HepG2 (cell line): ENCODE measurements around the gene DYSF. TPM values are rescaled to one million over a fixed set of nuclear protein-coding genes. Genes with fewer than 3 reads are reported as not detected.

ENCODE experiments used
- ATAC-seq: fragments of 200-7000 bp; cut with Tn5 transposase; 3 replicates; pipeline ENCODE4 v1.9.1; 2020; ENCODE audit warnings: mild to moderate bottlenecking, moderate library complexity
- BruUV-seq: library from RNA; stranded (reverse); fragments of 400-500 nt; replicated peaks from 2 replicates; lab custom pipeline; 2021; lab: Mats Ljungman, UMichigan
- CTCF ChIA-PET: fragments of 300-600 bp; formaldehyde crosslinking; extraction: SDS; loops from one replicate; lab custom pipeline; 2021; ENCODE audit warnings: low total read pairs, inconsistent platforms, low intra/inter-chr PET ratio; lab: Yijun Ruan, JAX
- POLR2A ChIA-PET: fragments of 350-600 bp; sonication (Branson Sonifier 250); formaldehyde crosslinking; loops from one replicate; lab custom pipeline; 2020; ENCODE audit warnings: antibody characterized with exemption, inconsistent platforms; lab: Yijun Ruan, JAX
- DNase-seq: peaks from one replicate; pipeline ENCODE4 v3.0.0-alpha.2; 2015; ENCODE audit warnings: low spot score
- FAIRE-seq: peaks from 3 replicates; lab custom pipeline; 2011; peaks lifted over from hg19 to GRCh38; lab: Jason Lieb, UNC
- H2AFZ ChIP-seq: one replicate; pipeline ENCODE4 v1.6.1; 2011; ENCODE audit warnings: low read length, inconsistent platforms
- H3K27ac ChIP-seq: fragments of 300-600 bp; 3 replicates; pipeline ENCODE4 v1.8.0; 2011; ENCODE audit warnings: mixed run types, mild to moderate bottlenecking, mixed read lengths, low read length, inconsistent platforms; ENCODE audit not compliant: insufficient read depth; ENCODE audit errors: extremely low read length
- H3K27me3 ChIP-seq, 2 experiments: fragments of 200-600 bp in 1 of 2; 2 replicates in 1 of 2; 3 replicates in 1 of 2; pipeline versions ENCODE4 v1.6.0 to v1.8.0; 2011; ENCODE audit warnings: low read length in 2 of 2, mild to moderate bottlenecking in 2 of 2, moderate library complexity in 2 of 2, inconsistent platforms in 1 of 2; ENCODE audit not compliant: insufficient read depth in 2 of 2, control insufficient read depth in 1 of 2
- H3K36me3 ChIP-seq, 2 experiments: fragments of 200-600 bp in 1 of 2; replicated peaks in 1 of 2; 2 replicates in 1 of 2; 3 replicates in 1 of 2; pipeline versions ENCODE4 v1.5.1 to v1.8.0; 2011; ENCODE audit warnings: low read length in 2 of 2, inconsistent platforms in 1 of 2; ENCODE audit not compliant: insufficient read depth in 2 of 2, control insufficient read depth in 1 of 2
- H3K4me1 ChIP-seq: 2 replicates; pipeline ENCODE4 v1.5.1; 2012; ENCODE audit warnings: low read length, inconsistent platforms; ENCODE audit not compliant: insufficient read depth
- H3K4me2 ChIP-seq: 2 replicates; pipeline ENCODE4 v1.6.0; 2011; ENCODE audit warnings: low read depth, low read length, inconsistent platforms
- H3K4me3 ChIP-seq, 3 experiments: fragments of 200-600 bp in 1 of 3; sonication (generic), shearing (Covaris generic) in 1 of 3; replicated peaks in 1 of 3; 2 replicates each; pipeline ENCODE4 v1.5.1; 2011 to 2016; ENCODE audit warnings: low read length in 3 of 3, inconsistent platforms in 2 of 3, low read depth in 2 of 3, mild to moderate bottlenecking in 2 of 3, control low read depth in 1 of 3, mixed read lengths in 1 of 3; ENCODE audit not compliant: insufficient read depth in 1 of 3
- H3K79me2 ChIP-seq: one replicate; pipeline ENCODE4 v1.6.1; 2011; ENCODE audit warnings: low read length, inconsistent platforms; ENCODE audit not compliant: insufficient read depth
- H3K9ac ChIP-seq: 2 replicates; pipeline ENCODE4 v1.6.0; 2011; ENCODE audit warnings: mild to moderate bottlenecking, low read depth, low read length, inconsistent platforms; ENCODE audit not compliant: insufficient read depth
- H3K9me3 ChIP-seq: 2 replicates; pipeline ENCODE4 v1.5.1; 2012; ENCODE audit warnings: mild to moderate bottlenecking, low read length
- H4K20me1 ChIP-seq: 2 replicates; pipeline ENCODE4 v1.6.0; 2011; ENCODE audit warnings: inconsistent platforms, mild to moderate bottlenecking, low read length, moderate library complexity; ENCODE audit not compliant: insufficient read depth
- FOXO4 ChIP-seq: sonication (generic); formaldehyde crosslinking; conservative IDR thresholded peaks from 2 replicates; pipeline ENCODE4 v1.8.1; 2023; ENCODE audit warnings: missing genetic modification reagents
- JUND ChIP-seq: sonication (generic); formaldehyde crosslinking; IDR thresholded peaks from 2 replicates; pipeline ENCODE4 v1.8.0; 2022; ENCODE audit warnings: mild to moderate bottlenecking, missing genetic modification reagents
- PTBP1 ChIP-seq: fragments of 200-400 bp; formaldehyde crosslinking; IDR thresholded peaks from 2 replicates; pipeline ENCODE4 v1.6.1; 2018; ENCODE audit warnings: low read length, low read depth; ENCODE audit not compliant: poor library complexity, severe bottlenecking
- SRY ChIP-seq: sonication (generic); formaldehyde crosslinking; IDR thresholded peaks from 2 replicates; pipeline ENCODE4 v1.8.0; 2022; ENCODE audit warnings: mild to moderate bottlenecking, missing genetic modification reagents
- THAP9 ChIP-seq: sonication (generic); formaldehyde crosslinking; IDR thresholded peaks from 2 replicates; pipeline ENCODE4; 2020; ENCODE audit warnings: missing genetic modification reagents, mild to moderate bottlenecking, borderline replicate concordance
- ZBTB33 ChIP-seq: sonication (generic); formaldehyde crosslinking; IDR thresholded peaks from 2 replicates; pipeline ENCODE4 v1.4.0; 2020; ENCODE audit warnings: missing genetic modification reagents
- ZFAT ChIP-seq: sonication (generic); formaldehyde crosslinking; conservative IDR thresholded peaks from 2 replicates; pipeline ENCODE4 v1.8.1; 2023; ENCODE audit warnings: missing genetic modification reagents, inconsistent platforms
- ZNF18 ChIP-seq: sonication (generic); formaldehyde crosslinking; IDR thresholded peaks from 2 replicates; pipeline ENCODE4 v1.8.0; 2022; ENCODE audit warnings: mild to moderate bottlenecking, missing genetic modification reagents; ENCODE audit not compliant: insufficient replicate concordance
- ZNF292 ChIP-seq: sonication (generic); formaldehyde crosslinking; IDR thresholded peaks from 2 replicates; pipeline ENCODE4 v1.8.1; 2022; ENCODE audit warnings: mild to moderate bottlenecking, low read depth, missing genetic modification reagents, borderline replicate concordance
- ZNF414 ChIP-seq: sonication (generic); formaldehyde crosslinking; IDR thresholded peaks from 2 replicates; pipeline ENCODE4 v1.5.0; 2020; ENCODE audit warnings: missing genetic modification reagents
- ZNF484 ChIP-seq: sonication (generic); formaldehyde crosslinking; IDR thresholded peaks from 2 replicates; pipeline ENCODE4 v1.5.1; 2020; ENCODE audit warnings: mild to moderate bottlenecking, low read depth, missing genetic modification reagents, borderline replicate concordance
- ZNF543 ChIP-seq: sonication (generic); formaldehyde crosslinking; IDR thresholded peaks from 2 replicates; pipeline ENCODE4 v1.4.0; 2020; ENCODE audit warnings: mild to moderate bottlenecking, missing genetic modification reagents
- ZNF703 ChIP-seq: sonication (generic); formaldehyde crosslinking; IDR thresholded peaks from 2 replicates; pipeline ENCODE4 v1.5.1; 2020; ENCODE audit warnings: missing genetic modification reagents, mild to moderate bottlenecking, moderate library complexity, borderline replicate concordance
- ZNF724P ChIP-seq: sonication (generic); formaldehyde crosslinking; IDR thresholded peaks from 2 replicates; pipeline ENCODE4 v1.8.0; 2022; ENCODE audit warnings: missing genetic modification reagents, borderline replicate concordance
- ZNF781 ChIP-seq: sonication (generic); formaldehyde crosslinking; IDR thresholded peaks from 2 replicates; pipeline ENCODE4 v1.5.1; 2020; ENCODE audit warnings: borderline replicate concordance, mild to moderate bottlenecking, missing genetic modification reagents; ENCODE audit errors: not compliant biosample characterization
- WGBS: methylation state at CpG from one replicate; pipeline ENCODE4 v1.1.6; 2017; ENCODE audit warnings: low lambda C conversion rate; 5-methylcytosine and 5-hydroxymethylcytosine counted together
- in situ Hi-C: cut with HindIII; loops from 2 replicates; pipeline ENCODE4 v1.10.0; 2017; ENCODE audit warnings: low pct_unique_long_range_greater_than_20kb; ENCODE audit not compliant: extremely low pct_ligation_motif_present
- intact Hi-C: fragments of 100-400 bp; cut with micrococcal nuclease; formaldehyde crosslinking; loops from one replicate; pipeline ENCODE4 v1.10.0; 2022; ENCODE audit not compliant: unreplicated experiment
- polyA plus RNA-seq, 8 experiments: library from polyadenylated mRNA; depleted of rRNA in 3 of 8; stranded (reverse) in 7 of 8; unstranded in 1 of 8; fragments of >200 nt; fragmentation: Illumina TruSeq in 4 of 8; extraction: Trizol in 4 of 8; gene quantifications; 2 replicates each; pipeline versions ENCODE4 v1.2.1 to v1.2.3, GENCODE V29; 2011 to 2016; ENCODE audit warnings: low read depth in 4 of 8, missing spikeins in 1 of 8, mixed read lengths in 1 of 8; ENCODE audit not compliant: insufficient read depth in 1 of 8
- total RNA-seq, 5 experiments: library from RNA; depleted of rRNA; stranded (reverse); fragments of >200 nt; fragmentation: Illumina TruSeq; extraction: Trizol; gene quantifications; 2 replicates each; pipeline ENCODE4 v1.2.3, GENCODE V29; 2016; ENCODE audit warnings: low read depth in 1 of 5

DYSF gene
- total and polyA plus RNA-seq, 2 of the 13 experiments (the other 11 are each of a cell fraction or from before 2014, with no cell fraction given), result 0.15 to 2.4 TPM

GRCh38 chr2:71570951-71571460, 117.6 kb downstream of the DYSF start:
- in situ Hi-C loops, result no loop called here
- CTCF ChIA-PET, result no interaction called here
- H4K20me1 ChIP-seq, result no peaks in the 10 kb centered on the region
- no peak overlapping the region for H3K4me3 ChIP-seq
- H3K9me3 ChIP-seq, result 0 out of 2 replicates have a peak, but pooled peaks cover 7% of the 10 kb centered on the region
- 85% methylated on average over 2 of the region's 2 CpGs for WGBS
- H3K36me3 ChIP-seq, result peaks cover 0 to 3% of the 10 kb centered on the region in 2 experiments; a peak in 1 of 5 replicates
- DNase-seq, result no peak
- intact Hi-C loops, result no loop called here
- H3K27ac ChIP-seq, result no peak overlapping the region
- H2AFZ ChIP-seq, result no peak overlapping the region
- BruUV-seq, result no TSS peak
- ATAC-seq, result no peak
- H3K4me1 ChIP-seq, result no peaks in the 10 kb centered on the region
- no peaks in the 10 kb centered on the region for H3K27me3 ChIP-seq
- POLR2A ChIA-PET, result no interaction called here
- peak; percentile 34 for FAIRE-seq
- H3K9ac ChIP-seq, result no peak overlapping the region
- no peak overlapping the region for H3K4me2 ChIP-seq
- H3K79me2 ChIP-seq, result no peaks in the 10 kb centered on the region
- no peak for TF ChIP-seq JUND (CRISPR knock-in tag)
- no peak for TF ChIP-seq ZNF414 (CRISPR knock-in tag)
- no peak for TF ChIP-seq PTBP1
- TF ChIP-seq ZNF292 (CRISPR knock-in tag), result no peak
- no peak for TF ChIP-seq ZNF781 (CRISPR knock-in tag)
- TF ChIP-seq ZNF724P (CRISPR knock-in tag), result no peak
- TF ChIP-seq ZFAT (CRISPR knock-in tag), result no peak
- TF ChIP-seq SRY (CRISPR knock-in tag), result no peak
- no peak for TF ChIP-seq ZNF484 (CRISPR knock-in tag)
- TF ChIP-seq THAP9 (CRISPR knock-in tag), result no peak
- TF ChIP-seq ZNF18 (CRISPR knock-in tag), result peak; percentile 58
- TF ChIP-seq ZNF703 (CRISPR knock-in tag), result no peak
- TF ChIP-seq ZNF543, result no peak
- no peak for TF ChIP-seq ZBTB33 (CRISPR knock-in tag)
- TF ChIP-seq FOXO4 (CRISPR knock-in tag), result no peak
